NCI-H526 (cell line): ENCODE data around the gene TSPAN3.

Source experiments
- DNase-seq, 2 experiments: peaks; one replicate each; lab custom pipeline; 2025; lab: John Stamatoyannopoulos, UW

The TSPAN3 gene

DNA sequence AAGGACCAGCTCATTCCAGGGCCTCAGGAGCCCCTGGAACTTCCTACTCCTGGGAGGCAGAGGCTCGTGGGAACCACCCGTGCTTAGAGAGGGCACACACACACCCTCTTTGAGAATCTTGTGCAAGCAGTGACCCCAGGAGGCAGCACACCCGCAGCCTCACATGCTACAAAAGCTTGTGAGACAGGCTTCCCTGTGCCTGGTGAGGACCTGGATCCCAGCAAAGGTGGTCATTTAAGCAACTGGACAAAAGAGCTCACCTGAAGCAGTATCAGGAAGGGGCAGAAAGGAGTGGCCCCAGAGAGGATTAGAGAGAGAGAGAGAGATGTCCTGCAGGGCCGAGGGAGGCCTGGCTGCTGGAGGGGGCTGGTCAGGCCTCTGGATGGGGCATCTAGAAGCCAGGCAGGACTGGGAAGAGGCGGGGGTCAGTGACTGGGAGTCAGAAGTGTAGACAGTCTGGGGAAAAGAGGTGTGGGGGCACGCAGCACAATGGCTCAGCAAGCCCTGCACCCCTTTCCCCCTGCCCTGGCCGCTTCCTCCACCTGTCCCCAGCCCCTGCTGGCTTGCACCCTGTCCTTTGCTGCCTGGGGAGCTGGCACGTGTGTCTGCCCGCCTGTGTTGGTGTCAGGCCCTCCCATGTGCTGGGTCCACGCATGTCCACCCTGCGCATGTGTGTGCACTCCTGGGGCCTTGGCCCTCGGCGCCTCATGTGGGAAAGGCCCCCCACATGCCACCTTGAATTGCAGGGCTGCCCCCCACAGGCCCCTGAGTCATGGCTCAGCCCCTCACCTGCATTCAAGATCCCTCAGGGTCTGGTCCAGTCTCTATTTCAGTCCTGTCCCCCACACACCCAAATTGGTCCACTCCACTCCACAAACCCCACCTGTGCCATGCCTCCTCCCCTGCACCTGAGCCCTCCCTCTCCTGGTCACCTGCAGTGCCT, 36.9 kb downstream of the TSPAN3 start:
- DNase-seq: no peak

DNA sequence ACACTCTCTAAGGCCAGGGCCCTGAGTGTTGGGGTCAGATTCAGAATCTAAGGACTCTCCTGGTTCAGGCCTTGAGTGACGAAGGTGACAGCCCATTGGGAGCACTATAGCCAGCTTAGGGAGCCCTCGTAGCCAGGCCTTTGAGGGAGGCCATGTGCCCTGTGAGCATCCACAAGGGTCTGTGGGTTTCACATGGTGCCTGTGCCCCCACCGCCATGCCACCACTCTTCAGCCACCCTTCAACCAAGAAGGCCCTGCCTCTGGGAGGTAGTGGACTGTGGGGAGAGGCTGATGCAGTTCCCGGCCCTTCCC, 37.5 kb downstream of the TSPAN3 start:
- no peak for DNase-seq

DNA sequence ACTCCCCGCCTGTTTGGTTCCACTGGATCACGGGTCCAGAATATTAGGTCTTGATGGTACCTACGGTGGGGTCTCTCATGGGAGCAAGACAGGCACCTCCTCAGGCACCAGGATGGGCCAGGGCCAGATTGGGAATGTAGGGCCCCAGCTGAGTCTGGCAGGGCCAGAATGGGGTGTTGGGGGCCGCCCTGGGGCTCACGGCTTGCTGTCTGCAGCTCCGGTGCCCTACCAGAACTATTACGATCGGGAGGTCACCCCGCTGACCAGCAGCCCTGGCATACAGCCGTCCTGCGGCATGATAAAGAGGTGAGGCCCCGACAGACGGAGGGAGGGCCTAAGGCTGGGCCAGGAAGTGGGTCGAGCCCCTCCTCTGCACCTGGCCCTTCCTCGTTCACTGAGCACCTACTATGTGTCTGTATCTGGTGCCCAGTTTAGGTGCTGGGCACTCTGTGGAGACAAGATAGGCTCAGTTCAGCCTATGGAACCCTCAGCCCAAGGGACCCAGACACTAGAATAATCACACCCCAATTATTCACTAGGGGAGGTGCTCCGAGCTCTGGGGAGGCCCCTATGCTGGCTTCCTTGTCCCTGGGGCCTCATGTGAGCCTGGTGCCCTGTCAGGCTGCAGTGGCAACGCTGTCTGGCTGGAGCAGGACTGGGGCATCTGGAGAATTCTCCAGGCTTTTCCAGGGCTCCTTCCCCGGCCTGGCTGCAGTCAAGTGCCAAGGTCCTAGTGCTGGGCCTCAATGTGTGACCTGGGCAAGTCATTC, 38.1 kb downstream of the TSPAN3 start:
- no peak for DNase-seq

DNA sequence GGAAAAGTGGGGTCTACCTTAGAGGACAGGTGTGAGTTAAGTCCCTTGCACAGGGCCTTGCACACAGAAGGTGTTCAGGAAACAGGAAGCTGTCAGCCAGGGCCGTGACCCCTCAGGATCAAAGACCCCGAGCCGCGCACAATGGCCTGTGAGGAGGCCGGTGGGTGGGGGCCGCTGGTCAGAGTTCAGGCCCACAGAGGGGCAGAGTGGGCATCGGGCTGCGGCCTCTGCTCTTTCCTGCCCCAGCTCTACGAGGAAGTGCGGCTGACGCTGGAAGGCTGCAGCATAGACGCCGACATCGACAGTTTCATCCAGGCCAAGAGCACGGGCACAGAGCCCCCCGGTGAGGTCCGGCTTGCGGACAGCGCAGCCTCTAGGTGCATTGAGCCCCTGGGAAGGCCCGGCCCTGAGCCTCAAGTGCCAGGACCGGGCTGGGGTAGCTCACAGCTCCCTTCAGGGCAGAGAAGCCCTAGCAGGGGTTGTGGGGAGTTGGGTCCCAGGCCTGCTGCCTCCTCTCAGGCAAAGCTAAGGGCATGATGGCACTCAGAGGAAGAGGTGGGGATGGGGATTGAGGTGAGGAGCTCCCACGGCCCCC, 38.8 kb downstream of the TSPAN3 start:
- DNase-seq: no peak

DNA sequence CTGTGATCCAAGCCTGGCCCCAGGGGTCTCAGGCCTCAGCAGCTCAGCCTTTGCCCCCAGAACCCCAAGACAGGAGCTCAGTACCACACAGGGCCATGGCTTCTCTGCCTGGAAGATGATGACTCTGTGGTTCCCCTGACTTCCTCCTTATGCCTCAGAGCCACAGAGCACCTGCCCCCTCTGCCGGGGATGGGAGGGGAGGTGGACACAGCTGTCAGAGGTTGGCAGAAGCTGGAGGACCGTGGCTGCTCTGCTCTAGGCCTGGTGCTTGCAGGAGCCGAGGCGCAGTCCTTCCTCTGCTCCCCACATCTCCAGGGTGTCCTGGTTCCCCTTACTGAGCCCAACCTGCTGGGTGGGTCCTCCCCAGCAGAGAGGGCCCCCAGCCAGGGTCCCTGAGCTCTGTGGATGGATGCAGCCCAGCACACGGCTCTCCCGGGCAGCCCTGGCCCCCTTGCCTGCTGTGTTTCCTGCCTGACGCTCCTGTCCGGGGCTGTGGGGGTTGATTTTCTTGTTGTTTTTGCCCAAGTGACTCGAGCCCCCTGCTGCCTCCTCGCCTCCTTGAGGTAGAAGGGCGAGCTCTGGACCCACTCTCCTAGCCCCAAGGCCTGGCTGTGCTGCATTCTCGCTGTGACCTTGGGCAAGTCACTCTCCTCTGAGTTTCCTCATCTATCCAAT, 39.4 kb downstream of the TSPAN3 start:
- DNase-seq: peak; percentile 31 to 68

DNA sequence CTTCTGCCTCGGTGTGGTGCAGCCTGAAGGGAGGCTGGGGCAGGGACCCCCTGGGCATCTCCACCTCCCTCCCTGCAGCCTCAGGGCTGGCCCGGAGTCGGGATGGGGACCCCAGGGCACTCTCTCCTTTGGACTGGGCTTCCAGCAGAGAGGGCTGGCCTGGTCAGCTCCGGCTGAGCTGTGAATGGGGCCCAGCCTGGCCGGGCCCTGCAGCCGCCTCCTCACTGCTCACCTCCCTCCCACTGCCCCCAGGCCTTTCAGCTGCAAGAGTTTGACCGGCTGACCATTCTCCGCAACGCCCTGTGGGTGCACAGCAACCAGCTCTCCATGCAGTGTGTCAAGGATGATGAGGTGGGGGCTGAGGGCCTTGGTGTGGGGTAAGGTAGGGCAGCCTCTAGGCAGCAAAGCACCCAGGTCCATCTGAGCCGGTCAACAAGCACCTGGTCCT, 40.0 kb downstream of the TSPAN3 start:
- no peak for DNase-seq

- DNase-seq: peak in 1 of 2 experiments; percentile 72
These were observed 40.6 kb downstream of the TSPAN3 start for GRCh38 chr15:77030048-77030927.

DNA sequence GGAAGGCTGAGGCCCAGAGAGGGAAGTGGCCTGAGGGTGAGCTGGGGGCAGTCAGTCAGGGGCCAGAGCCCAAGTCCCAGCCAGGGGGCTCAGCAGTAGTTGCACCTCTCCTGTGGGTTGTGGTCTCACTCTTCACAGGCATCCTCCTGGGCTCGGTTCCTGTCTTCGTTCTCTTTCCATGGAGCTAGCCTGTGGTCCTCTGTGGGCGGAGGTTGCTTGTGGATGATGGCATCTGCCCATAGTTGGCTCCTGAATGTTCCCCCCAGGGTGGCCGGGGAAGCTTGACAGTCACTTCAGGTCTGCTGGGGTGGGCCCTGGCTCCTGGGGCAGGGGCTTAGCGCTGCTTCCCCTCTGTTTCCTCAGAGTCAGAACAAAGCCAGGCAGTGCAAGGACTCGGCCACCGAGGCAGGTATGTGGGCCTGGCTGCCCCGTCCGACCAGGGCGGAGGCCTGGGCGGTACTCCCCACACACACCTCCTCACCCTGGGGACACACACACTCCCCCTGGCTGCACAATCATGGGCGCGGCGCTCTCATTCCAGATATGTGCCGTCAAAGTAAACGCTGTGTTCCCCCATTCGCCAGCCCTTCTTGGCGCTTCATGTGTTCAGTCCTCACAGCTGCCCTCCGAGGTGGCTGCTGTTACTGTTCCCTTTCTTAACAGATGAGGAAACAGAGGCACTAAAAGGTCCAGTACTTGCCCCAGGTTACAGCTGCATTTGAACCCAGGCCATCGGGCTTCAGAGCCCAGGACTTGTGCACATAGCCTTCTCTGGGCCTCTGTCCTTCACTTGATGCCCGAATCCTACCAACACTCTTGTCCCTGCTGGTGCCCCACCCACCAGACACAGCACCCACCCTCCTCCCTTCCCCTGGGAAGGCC, 41.5 kb downstream of the TSPAN3 start:
- no peak for DNase-seq

DNA sequence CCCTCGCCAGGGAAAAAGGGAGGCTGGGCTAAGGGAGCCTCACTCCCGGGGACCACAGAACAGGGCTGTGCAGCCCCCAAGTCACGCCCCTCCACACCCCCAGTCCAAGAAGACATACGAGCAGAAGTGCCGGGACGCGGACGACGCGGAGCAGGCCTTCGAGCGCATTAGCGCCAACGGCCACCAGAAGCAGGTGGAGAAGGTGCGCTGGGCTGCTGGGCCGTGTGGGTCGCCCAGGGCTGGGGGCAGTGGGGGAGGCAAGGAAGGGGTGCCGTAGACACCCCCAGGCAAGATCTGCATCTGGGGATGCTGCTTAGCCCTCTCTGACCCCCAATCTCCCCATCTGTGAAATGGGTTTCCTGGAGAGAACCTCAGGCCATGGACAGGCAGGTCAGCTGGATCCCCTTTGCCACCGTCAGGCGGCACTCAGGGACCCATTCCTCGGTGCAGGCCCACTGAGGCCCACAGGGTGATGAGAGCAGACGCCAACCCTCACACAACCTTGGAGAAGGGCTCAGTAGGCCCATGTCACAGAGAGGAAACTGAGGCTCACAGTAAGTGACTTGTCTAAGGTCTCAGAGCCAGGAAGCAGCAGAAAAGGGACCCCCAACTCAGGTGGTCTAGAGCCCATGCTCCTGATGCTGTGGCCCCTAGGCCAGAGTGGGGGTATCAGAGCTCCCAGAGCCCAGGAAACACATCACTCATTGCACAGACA, 42.3 kb downstream of the TSPAN3 start:
- no peak for DNase-seq

DNA sequence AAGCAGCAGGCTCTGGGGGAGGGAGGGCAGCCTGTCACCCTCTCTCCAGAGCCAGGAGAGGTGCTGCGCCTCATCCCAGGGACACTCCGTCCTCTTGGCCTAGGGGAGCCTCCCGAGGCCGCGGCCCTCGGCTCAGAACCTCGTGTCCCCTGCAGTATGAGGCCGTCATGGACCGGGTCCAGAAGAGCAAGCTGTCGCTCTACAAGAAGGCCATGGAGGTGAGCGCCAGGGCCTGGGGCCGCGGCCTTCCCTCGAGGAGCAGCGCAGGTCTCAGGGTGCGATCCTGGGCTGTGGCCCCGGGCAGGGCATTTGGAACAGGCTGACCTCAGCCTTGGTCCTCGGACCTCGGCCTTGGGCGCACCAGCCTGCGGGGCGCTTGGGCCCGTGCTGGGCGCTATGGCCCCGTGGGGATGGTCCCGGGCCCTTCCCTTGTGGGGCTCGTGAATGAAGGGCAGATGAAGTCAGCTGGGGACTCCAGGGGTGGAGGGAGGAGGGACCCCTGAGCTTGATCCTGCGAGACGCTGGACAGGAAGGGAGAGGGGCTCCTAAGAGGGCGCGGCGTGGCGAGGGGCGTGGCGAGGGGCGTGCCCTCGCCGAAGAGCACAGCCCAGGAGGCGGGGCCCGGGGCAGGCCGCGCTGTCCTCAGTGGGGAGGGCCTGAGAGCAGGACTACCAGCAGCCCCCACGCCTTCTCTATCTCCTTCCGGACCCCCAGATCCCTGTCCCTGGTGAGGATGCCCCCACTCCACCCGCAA, 43.0 kb downstream of the TSPAN3 start:
- DNase-seq: no peak

- DNase-seq: no peak
These were observed 43.7 kb downstream of the TSPAN3 start for GRCh38 chr15:77027111-77027696.

DNA sequence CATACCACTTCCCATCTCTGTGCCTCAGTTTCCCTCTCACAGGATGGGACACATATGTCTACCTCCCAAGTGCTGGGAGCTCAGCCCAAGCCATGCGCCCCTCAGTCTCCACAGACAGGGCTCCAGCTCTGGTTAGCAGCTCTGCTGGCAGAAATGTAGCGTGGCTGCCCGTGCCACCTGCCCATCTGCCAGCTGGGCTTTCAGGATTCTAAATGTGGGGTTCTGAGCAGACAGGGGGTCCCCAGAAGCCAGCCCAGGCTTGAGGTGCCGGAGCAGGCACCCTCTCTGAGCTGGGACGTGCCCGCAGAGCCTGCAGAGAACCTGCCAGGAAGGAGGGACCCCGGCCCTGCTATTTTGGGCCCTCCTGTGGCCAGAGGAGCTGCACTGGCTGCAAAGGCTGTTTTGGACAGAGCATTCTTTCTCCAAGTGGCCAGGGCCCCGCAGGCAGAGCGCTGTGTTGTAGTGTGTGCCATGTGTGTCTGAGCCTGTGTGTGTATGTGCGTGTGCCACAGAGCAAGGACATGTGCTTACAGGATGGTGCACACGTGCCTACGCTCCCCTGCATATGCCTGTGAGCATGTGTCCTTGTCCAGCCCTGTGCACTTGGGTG, 44.3 kb downstream of the TSPAN3 start:
- no peak for DNase-seq

- DNase-seq: no peak
These were observed 44.9 kb downstream of the TSPAN3 start for GRCh38 chr15:77025941-77026411.

DNA sequence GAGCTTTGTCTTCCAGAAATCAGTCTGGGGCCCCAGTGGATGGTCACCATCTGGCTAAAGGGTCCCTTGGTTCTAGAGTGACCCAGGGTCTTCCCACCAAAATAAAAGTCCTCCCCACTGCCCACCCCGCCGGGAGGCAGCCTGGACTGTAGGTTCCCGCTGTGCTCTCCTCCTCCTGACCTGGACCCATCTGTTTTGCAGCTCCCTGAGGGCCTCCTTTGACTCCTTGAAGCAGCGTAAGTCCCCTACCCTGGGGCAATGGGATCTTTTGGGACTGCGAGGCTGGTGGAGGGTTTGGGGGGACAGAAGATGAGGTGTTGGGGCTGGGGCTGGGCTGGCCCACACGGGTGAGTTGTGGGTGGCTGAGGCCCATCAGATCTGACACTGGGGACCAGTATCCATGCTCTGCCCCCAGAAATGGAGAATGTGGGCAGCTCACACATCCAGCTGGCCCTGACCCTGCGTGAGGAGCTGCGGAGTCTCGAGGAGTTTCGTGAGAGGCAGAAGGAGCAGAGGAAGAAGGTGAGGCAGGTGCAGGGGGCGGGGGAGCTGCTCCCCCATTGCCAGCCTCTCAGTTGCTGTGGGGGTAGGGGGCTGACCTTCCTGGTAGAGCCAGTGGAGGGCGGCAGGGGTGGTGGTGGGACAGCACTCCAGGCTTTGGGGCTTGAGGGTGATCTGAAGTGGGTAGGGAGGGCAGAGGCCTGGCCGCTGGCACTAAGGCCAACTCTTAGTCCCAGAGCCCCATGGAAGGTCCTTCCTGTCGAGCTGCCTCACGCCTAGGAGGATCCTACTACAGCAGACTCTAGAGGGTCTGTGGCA, 45.6 kb downstream of the TSPAN3 start:
- DNase-seq: no peak

DNA sequence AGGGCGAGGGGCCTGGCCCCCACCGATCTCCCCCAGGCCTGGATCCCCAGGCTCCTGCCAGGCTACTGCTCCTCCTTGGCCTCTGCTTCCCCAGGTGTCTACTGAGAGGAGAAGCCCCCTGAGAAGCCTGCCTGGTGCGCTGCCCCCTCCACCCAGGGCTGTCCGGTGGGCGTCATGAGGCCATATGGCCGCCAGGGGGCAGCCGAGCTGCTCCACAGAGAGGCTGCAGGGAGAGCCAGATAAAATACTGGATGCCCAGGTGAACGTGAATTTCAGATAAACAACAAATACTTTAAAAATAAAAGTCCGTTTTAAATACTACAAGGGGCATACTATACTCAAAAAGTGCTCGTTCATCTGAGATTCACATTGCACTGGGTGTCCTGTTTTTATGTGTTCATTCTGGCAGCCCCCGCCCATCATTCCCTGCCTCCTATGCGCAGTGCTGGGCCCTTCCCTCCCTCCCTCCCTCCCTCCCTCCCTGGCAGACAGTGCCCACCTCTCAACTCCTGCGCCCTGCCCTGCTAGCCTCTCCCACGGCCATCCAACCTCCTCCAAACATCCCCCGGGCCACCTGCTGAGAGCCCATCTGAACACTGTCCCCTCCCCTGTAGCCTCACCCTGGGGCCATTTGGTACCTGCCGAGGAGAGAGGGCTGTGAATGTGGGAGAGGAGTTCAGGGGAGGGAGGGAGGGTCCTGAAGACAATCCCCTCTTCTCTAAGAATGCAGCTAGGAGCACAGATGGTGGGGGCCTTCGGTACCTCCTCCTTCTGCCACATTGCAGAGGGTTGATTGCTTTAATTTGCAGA, 46.4 kb downstream of the TSPAN3 start:
- peak in 1 of 2 experiments; percentile 69 for DNase-seq
